ENCODE results near the gene PACC1. TPM values are rescaled to one million over a fixed set of nuclear protein-coding genes. Genes with fewer than 3 reads are reported as not detected.

PACC1 gene
- total RNA-seq, 2 donors from 2014 or later: 17.3 to 27.4 TPM

GRCh38 chr1:212447478-212447877 lies 32.8 kb upstream of the PACC1 start:
- Histone ChIP-seq H3K4me1 (ENCODE audit: control insufficient read depth, insufficient read depth, low read length) (no peaks in the 10 kb centered on the region), H3K9me3 (ENCODE audit: control insufficient read depth, low read length) (no peaks in the 10 kb centered on the region), H3K27me3 (ENCODE audit: control insufficient read depth, insufficient read depth, low read length, poor library complexity, severe bottlenecking) (no peaks in the 10 kb centered on the region), H3K9ac (ENCODE audit: extremely low read depth, low read length, poor library complexity, severe bottlenecking) (no peak overlapping the region), H3K27ac (ENCODE audit: low read depth, low read length) (no peak overlapping the region), H3K36me3 (ENCODE audit: control insufficient read depth, insufficient read depth, low read length) (peaks cover 4% of the 10 kb centered on the region), H3K4me3 (ENCODE audit: low read length) (no peak overlapping the region)
- no peaks in the 10 kb centered on the region for H3K27me3 Mint-ChIP-seq (ENCODE audit: insufficient read depth)
- no peak for TF ChIP-seq CTCF (conservative IDR thresholded peaks at IDR 0.05)
- peaks cover 17% of the 10 kb centered on the region for H3K36me3 Mint-ChIP-seq (ENCODE audit: low read depth)
- H3K9me3 Mint-ChIP-seq: no peaks in the 10 kb centered on the region
- no peak overlapping the region for H3K4me3 Mint-ChIP-seq
- DNase-seq: no peak
- 90 to 100% methylated on average over 1 to 2 of the region's 2 CpGs for WGBS, 2 experiments (ENCODE audit: insufficient coverage in 1 of 2, insufficient read length in 1 of 2)
- H3K27ac Mint-ChIP-seq: no peak overlapping the region
- no peaks in the 10 kb centered on the region for H3K4me1 Mint-ChIP-seq

DNA sequence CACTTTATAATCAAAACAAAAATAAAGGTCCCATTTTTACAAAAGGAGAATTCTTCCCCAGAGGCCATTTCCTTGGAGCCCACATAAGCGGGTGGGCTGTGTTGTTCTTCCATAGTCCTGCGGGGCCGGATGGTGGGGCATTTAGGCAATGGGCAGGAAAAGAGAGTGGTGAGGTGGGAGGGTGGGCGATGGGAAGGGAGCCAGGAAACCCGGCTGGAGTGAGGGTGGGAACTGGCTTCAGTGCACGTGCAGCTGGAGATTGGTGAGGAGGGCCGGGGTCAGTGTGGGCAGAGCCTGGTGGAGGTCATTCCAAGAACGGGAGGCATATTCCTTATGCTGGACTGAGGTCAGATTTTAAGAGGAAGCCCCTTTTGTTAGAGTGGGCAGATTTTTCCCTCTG lies 31.6 kb upstream of the PACC1 start:
- no peak overlapping the region for H3K27ac Mint-ChIP-seq
- Histone ChIP-seq H3K9ac (ENCODE audit: extremely low read depth, low read length, poor library complexity, severe bottlenecking) (no peak overlapping the region), H3K27ac (ENCODE audit: low read depth, low read length) (no peak overlapping the region), H3K9me3 (ENCODE audit: control insufficient read depth, low read length) (no peaks in the 10 kb centered on the region), H3K4me3 (ENCODE audit: low read length) (no peak overlapping the region), H3K27me3 (ENCODE audit: control insufficient read depth, insufficient read depth, low read length, poor library complexity, severe bottlenecking) (no peaks in the 10 kb centered on the region), H3K4me1 (ENCODE audit: control insufficient read depth, insufficient read depth, low read length) (no peaks in the 10 kb centered on the region), H3K36me3 (ENCODE audit: control insufficient read depth, insufficient read depth, low read length) (peaks cover 4% of the 10 kb centered on the region)
- H3K4me1 Mint-ChIP-seq: no peaks in the 10 kb centered on the region
- no peak for DNase-seq
- no peaks in the 10 kb centered on the region for H3K27me3 Mint-ChIP-seq (ENCODE audit: insufficient read depth)
- 90 to 100% methylated on average over 5 to 8 of the region's 8 CpGs for WGBS, 2 experiments (ENCODE audit: insufficient coverage in 1 of 2, insufficient read length in 1 of 2)
- no peak overlapping the region for H3K4me3 Mint-ChIP-seq
- peaks cover 20% of the 10 kb centered on the region for H3K36me3 Mint-ChIP-seq (ENCODE audit: low read depth)
- TF ChIP-seq CTCF (conservative IDR thresholded peaks at IDR 0.05): no peak
- H3K9me3 Mint-ChIP-seq: no peaks in the 10 kb centered on the region

- Mint-ChIP-seq H3K36me3 (ENCODE audit: low read depth) (peaks cover 20% of the 10 kb centered on the region), H3K27ac (no peak overlapping the region), H3K4me1 (no peaks in the 10 kb centered on the region), H3K4me3 (no peak overlapping the region), H3K27me3 (ENCODE audit: insufficient read depth) (no peaks in the 10 kb centered on the region), H3K9me3 (no peaks in the 10 kb centered on the region)
- no peak for TF ChIP-seq CTCF (conservative IDR thresholded peaks at IDR 0.05)
- H3K4me1 ChIP-seq (ENCODE audit: control insufficient read depth, insufficient read depth, low read length): no peaks in the 10 kb centered on the region
- 98 to 99% methylated on average over 5 of the region's 5 CpGs for WGBS, 2 experiments (ENCODE audit: insufficient coverage in 1 of 2, insufficient read length in 1 of 2)
- H3K36me3 ChIP-seq (ENCODE audit: control insufficient read depth, insufficient read depth, low read length): peaks cover 4% of the 10 kb centered on the region
- DNase-seq: no peak
- no peak overlapping the region for H3K4me3 ChIP-seq (ENCODE audit: low read length)
- H3K9me3 ChIP-seq (ENCODE audit: control insufficient read depth, low read length): no peaks in the 10 kb centered on the region
- no peak overlapping the region for H3K9ac ChIP-seq (ENCODE audit: extremely low read depth, low read length, poor library complexity, severe bottlenecking)
- H3K27ac ChIP-seq (ENCODE audit: low read depth, low read length): no peak overlapping the region
- no peaks in the 10 kb centered on the region for H3K27me3 ChIP-seq (ENCODE audit: control insufficient read depth, insufficient read depth, low read length, poor library complexity, severe bottlenecking)
Measured at GRCh38 chr1:212442408-212442807, 27.7 kb upstream of the PACC1 start.

All from endodermal cell (in vitro differentiated cells).